G401 (cell line): ENCODE results near the gene DNAH11. TPM values are rescaled to one million over a fixed set of nuclear protein-coding genes. Genes with fewer than 3 reads are reported as not detected.

Experiments
- DNase-seq: peaks from one replicate; pipeline ENCODE4 v3.0.0-alpha.2; 2015; ENCODE audit warnings: low spot score
- in situ Hi-C: cut with HindIII; loops from 2 replicates; pipeline ENCODE4 v1.10.0; 2016; ENCODE audit warnings: low sequenced_read_pairs, mixed read lengths
- total RNA-seq: library from RNA; depleted of rRNA; stranded (reverse); fragments of >200 nt; shearing (Covaris generic); gene quantifications from 2 replicates; pipeline ENCODE4 v1.2.3, GENCODE V29; 2014

The DNAH11 gene
- total RNA-seq, 1 experiment from 2014 or later: 3.4 TPM

DNA sequence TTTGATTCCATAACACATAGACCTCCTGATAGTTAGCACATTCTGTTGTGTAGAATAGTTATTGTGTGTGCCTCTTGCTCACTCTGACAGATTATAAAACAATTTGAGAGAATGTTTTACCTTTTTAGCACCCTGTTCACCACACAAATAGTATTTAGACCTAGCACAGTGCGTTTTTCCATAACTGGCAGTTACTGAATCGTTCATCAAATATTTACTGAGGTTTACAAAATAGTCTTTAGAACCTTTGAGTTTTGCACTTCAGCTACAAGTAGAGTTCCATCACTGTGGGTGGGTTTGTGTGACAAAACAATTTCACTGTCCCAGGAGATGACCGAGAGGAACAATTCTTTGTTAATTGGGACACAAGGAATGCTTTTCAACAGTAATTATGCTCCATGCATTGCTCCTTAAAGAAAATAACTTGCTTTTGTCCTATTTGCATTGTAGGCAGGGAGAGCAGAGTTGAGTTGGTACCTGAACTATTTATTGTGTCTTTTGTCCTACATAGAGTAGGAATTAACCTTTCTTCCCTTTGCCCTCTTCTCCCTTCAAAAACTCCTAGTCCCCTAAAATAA lies 62.3 kb downstream of the DNAH11 start:
- in situ Hi-C loops: no loop called here
- DNase-seq: no peak

DNA sequence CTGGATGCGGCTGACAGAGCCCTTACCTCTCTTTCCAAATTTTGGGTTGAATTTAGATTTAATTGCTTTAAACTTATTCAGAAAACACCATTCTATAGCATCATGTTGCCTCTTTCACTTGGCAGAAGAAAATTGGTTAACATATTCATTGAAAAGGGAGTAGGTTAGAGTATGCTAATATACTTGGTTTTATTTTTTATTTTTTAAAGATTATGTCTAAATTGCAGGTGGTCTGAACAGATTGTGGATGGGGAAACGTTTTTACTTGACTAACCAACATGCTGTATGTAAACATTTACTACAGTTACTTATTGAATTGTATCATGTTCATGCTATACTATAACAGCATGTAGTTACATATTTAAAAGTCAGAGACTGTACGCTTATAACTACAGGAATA lies 65.6 kb downstream of the DNAH11 start:
- no peak for DNase-seq
- in situ Hi-C loops: no loop called here

- in situ Hi-C loops: no loop called here
These were observed 68.3 kb downstream of the DNAH11 start for GRCh38 chr7:21611129-21611528.

DNA sequence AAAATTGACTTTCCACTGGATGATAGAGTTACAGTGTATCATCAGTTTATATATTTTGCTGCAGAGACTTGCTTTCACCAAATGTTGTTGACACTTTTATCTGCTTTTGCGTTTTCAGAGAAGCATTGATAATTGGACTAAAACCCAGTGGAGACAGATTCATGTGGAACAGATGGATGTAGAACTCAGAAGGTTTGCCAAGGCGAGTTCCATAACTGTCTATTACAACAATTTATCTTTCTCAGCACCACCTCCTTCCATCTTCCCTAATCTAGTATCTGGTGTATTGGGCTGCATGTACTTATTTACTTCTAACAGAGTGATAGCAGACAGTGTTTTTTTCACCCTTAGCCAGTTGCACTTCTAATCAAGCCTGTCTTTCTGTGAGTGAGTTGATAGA lies 73.3 kb downstream of the DNAH11 start:
- in situ Hi-C loops: no loop called here
- no peak for DNase-seq

More at GRCh38 chr7:21611129-21611528, 68.3 kb downstream of the DNAH11 start:
- no peak for DNase-seq

- in situ Hi-C loops: no loop called here
These were observed 74.1 kb downstream of the DNAH11 start for GRCh38 chr7:21616796-21617436.

DNA sequence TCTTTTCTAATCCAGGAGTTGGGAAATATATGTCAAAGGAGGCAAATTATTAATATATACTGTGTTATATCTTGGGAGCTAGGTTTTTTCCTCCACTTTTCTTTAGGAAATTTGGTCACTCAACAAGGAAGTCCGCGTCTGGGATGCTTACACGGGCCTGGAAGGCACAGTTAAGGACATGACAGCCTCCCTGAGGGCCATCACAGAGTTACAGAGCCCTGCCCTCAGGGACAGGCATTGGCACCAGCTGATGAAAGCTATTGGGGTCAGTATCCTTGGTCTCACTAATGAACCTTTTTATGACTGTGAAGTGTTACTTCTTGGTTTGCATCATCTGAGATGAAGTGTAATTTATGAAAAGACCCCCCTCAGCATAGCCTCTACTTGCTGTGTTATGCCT lies 74.7 kb downstream of the DNAH11 start:
- in situ Hi-C loops: no loop called here
- no peak for DNase-seq

More at GRCh38 chr7:21616796-21617436, 74.1 kb downstream of the DNAH11 start:
- no peak for DNase-seq

DNA sequence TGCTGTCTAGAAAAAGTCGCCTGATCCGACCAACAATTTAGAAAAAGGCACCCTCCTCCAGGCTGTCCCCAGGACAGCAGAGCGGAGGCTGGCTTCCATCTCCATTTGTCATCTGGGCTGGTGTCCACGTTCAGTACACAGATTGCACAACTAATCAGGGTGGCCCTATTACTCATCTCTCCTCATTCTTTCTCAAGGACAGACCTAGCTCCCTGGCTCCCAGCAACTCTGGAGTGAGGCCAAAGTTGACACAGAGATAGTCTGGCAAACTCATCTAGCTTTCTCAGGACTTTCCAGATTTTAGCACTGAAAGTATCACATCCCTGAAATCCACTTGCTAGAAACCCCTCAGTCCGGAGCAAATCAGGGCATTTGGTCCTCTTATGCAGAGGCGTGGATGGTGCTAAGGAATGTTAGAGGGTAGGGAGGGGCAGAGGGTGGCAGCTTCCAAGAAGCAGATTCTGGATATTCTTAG lies 75.1 kb downstream of the DNAH11 start:
- in situ Hi-C loops: no loop called here
- DNase-seq: no peak

DNA sequence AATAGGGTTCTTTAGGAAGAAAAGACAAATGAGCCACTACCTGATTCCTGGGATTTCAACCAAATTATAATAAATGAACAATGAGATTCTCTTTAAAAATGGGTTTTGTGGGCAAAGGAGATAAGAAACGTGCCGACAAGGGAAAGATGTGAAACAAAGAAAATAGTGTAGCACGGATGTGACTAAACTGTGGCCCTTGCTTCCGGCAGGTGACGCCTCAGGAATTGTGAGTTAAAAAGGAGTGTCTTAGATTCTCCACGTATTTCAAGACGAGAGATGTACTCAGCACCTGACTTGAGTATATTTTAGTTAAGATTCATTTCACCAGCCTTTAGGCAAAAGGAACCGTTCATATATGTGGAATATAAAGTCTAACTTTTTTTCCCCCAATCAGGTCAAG lies 75.9 kb downstream of the DNAH11 start:
- DNase-seq: no peak
- in situ Hi-C loops: no loop called here

GRCh38 chr7:21620054-21620453 lies 77.2 kb downstream of the DNAH11 start:
- in situ Hi-C loops: no loop called here

DNA sequence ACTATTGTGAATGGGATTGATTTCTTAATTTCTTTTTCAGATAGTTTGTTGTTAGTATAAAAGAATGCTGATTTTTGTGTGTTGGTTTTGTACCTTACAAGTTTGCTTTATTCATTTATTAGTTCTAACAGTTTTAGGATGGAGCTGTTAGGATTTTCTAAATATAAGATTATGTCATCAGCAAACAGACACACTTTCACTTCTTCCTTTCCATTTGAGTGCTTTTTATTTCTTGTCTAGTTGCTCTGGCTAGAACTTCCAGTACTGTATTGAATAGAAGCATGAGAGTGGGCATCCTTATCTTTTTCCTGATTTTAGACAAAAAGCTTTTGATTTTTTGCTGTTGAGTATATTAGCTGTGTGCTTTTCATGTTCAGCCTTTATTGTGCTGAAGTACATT lies 81.5 kb downstream of the DNAH11 start:
- in situ Hi-C loops: no loop called here
- no peak for DNase-seq

More at GRCh38 chr7:21620054-21620453, 77.2 kb downstream of the DNAH11 start:
- no peak for DNase-seq

GRCh38 chr7:21636694-21637093 lies 93.9 kb downstream of the DNAH11 start:
- in situ Hi-C loops: no loop called here
- DNase-seq: no peak

DNA sequence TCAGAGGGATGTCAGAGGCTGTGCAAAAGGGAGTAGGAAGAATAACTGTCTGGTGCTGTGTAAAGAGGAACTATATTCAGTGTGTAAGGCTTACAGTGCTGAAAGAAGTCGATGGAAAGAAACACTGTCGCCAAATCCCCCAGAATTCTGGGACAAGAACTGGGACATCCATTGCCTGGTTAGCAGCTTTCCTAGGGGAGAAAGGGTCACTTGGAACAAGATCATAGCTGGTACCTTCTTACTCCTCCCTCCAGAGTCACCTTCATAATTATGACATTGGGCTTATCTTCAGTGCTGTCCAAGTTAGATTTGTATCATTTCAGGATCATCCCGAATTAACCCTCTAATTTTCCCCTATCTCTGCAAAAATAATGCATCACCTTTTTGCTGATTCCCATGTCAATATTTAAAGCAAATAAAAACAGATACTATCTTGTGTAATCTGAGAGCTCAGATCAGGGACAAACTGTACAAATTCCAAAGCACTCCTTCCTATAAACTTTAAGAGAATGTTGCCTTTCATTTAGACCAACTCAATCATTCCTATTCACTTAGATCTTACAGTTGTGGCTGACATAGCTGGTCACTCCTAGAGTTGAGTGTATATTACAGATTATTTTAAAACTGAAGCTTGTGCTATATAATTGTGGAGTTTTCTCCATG lies 96.5 kb downstream of the DNAH11 start:
- no peak for DNase-seq
- in situ Hi-C loops: no loop called here

DNA sequence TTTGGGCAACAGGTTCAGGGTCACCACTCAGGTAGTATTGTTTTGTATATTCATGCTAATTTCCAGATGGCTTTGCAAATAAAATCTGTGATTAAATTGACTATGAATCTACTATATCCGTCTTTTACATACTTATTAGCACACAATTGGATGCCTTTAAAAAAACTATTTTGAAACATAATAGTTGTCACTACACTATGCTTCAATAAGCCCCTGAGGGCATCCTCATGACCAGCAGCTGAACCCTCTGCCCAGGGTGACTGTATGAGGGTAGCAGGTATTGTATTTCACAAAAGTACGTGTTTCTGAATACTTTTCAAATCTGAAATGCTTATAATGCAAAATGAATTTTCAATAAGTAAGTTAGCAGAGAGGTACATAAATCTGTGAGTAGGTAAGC lies 97.3 kb downstream of the DNAH11 start:
- DNase-seq: no peak

GRCh38 chr7:21641546-21641945 lies 98.7 kb downstream of the DNAH11 start:
- in situ Hi-C loops: no loop called here
- DNase-seq: no peak

More for the DNA sequence above, 97.3 kb downstream of the DNAH11 start:
- in situ Hi-C loops: no loop called here

- no peak for DNase-seq
These were observed 99.6 kb downstream of the DNAH11 start for GRCh38 chr7:21642422-21642821.

GRCh38 chr7:21651697-21652096 lies 108.9 kb downstream of the DNAH11 start:
- no peak for DNase-seq
- in situ Hi-C loops: no loop called here

More at GRCh38 chr7:21642422-21642821, 99.6 kb downstream of the DNAH11 start:
- in situ Hi-C loops: no loop called here

DNA sequence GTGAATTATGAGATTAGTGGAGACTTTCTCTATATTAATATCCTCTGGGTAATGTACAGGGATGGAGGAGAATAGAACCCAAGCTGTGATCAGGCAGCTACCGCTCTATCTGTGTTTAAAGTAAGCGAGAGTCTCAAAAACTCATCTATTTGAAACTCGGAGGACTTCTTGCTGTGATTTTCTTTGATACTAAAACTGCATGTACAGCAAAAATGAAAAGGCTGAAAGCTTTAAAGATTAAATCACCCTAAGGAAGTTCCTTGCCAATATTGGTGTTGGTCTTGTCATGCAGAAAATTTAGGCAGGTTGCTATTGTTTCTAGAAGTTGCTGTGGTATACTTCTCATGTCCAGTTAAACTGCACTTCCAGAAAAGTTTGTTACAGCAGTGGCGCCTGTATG lies 110.8 kb downstream of the DNAH11 start:
- in situ Hi-C loops: no loop called here
- DNase-seq: no peak

- in situ Hi-C loops: no loop called here
- no peak for DNase-seq
These were observed 113.2 kb downstream of the DNAH11 start for GRCh38 chr7:21656081-21656480.

- no peak for DNase-seq
- in situ Hi-C loops: no loop called here
These were observed 114.0 kb downstream of the DNAH11 start for GRCh38 chr7:21656796-21657195.

GRCh38 chr7:21670496-21670895 lies 127.7 kb downstream of the DNAH11 start:
- in situ Hi-C loops: no loop called here

More at GRCh38 chr7:21670496-21670895, 127.7 kb downstream of the DNAH11 start:
- DNase-seq: no peak
